ENCODE data around the gene AREG.
"Not testable (repeated sequence)": the region's sequence is repeated elsewhere in the genome, so short reads cannot be mapped to it uniquely, and the experiment has no call there.

AREG gene

GRCh38 chr4:74444891-74445642 is at the start of gene AREG:
Gene AREG (plus strand): TSS chr4:74445136. CDS start chr4:74445346, 210 bp downstream.
- DNase-seq = peak; percentile 85

- DNase-seq = no peak
Measured at GRCh38 chr4:74395633-74396032, 49.3 kb upstream of the AREG start.

GRCh38 chr4:74397748-74398426 is 47.0 kb upstream of the AREG start:
- peak; percentile 11 for DNase-seq

GRCh38 chr4:74398894-74399589 is 45.9 kb upstream of the AREG start:
- DNase-seq = not testable (repeated sequence)

GRCh38 chr4:74400395-74400794 is 44.5 kb upstream of the AREG start:
- DNase-seq = no peak

GRCh38 chr4:74402692-74403456 is 42.1 kb upstream of the AREG start:
- DNase-seq = no peak

GRCh38 chr4:74407891-74408290 is 37.0 kb upstream of the AREG start:
- no peak for DNase-seq

- DNase-seq = no peak
Measured at GRCh38 chr4:74408639-74409038, 36.3 kb upstream of the AREG start.

GRCh38 chr4:74410272-74410671 is 34.7 kb upstream of the AREG start:
- no peak for DNase-seq

- DNase-seq = no peak
Measured at GRCh38 chr4:74412225-74412624, 32.7 kb upstream of the AREG start.

- DNase-seq = no peak
Measured at GRCh38 chr4:74413265-74413664, 31.7 kb upstream of the AREG start.

GRCh38 chr4:74414149-74414809 is 30.7 kb upstream of the AREG start:
- peak; percentile 54 for DNase-seq

GRCh38 chr4:74415602-74416300 is 29.2 kb upstream of the AREG start:
- DNase-seq = no peak

- no peak for DNase-seq
Measured at GRCh38 chr4:74418063-74418670, 26.8 kb upstream of the AREG start.

GRCh38 chr4:74420863-74421262 is 24.1 kb upstream of the AREG start:
- no peak for DNase-seq

GRCh38 chr4:74423104-74423503 is 21.8 kb upstream of the AREG start:
- peak; percentile 55 for DNase-seq

- DNase-seq = no peak
Measured at GRCh38 chr4:74424111-74424510, 20.8 kb upstream of the AREG start.

- no peak for DNase-seq
Measured at GRCh38 chr4:74426101-74426500, 18.8 kb upstream of the AREG start.

- no peak for DNase-seq
Measured at GRCh38 chr4:74428276-74428675, 16.7 kb upstream of the AREG start.

GRCh38 chr4:74431113-74431826 is 13.7 kb upstream of the AREG start:
- DNase-seq = no peak

GRCh38 chr4:74433043-74433442 is 11.9 kb upstream of the AREG start:
- no peak for DNase-seq
